T-helper 2 cell treated with Interferon-gamma antibody and Interleukin-4, amounts not matched to agents 5 μg/mL and 100 μg/mL, for 36 hours (primary cell): ENCODE measurements around the gene IPO5.

Experiments used
- DNase-seq: peaks from one replicate; pipeline ENCODE4 v3.0.0; 2021; ENCODE audit warnings: low spot score
- H3K27ac Mint-ChIP-seq: one replicate; pipeline ENCODE4 v1.8.0; 2021; ENCODE audit warnings: mild to moderate bottlenecking, mixed read lengths
- H3K27me3 Mint-ChIP-seq: one replicate; pipeline ENCODE4 v1.8.0; 2021; ENCODE audit warnings: low read depth, mixed read lengths
- H3K36me3 Mint-ChIP-seq: one replicate; pipeline ENCODE4 v1.8.0; 2021; ENCODE audit warnings: low read depth, mixed read lengths
- H3K4me1 Mint-ChIP-seq: one replicate; pipeline ENCODE4 v1.8.0; 2021; ENCODE audit warnings: low read depth, mixed read lengths
- H3K4me3 Mint-ChIP-seq: one replicate; pipeline ENCODE4 v1.8.0; 2022; ENCODE audit warnings: mild to moderate bottlenecking, moderate library complexity, mixed read lengths
- H3K9me3 Mint-ChIP-seq: one replicate; pipeline ENCODE4 v1.8.0; 2021; ENCODE audit warnings: mixed read lengths

Gene IPO5

GRCh38 chr13:98069985-98070384, 116.5 kb downstream of the IPO5 start:
- no peak overlapping the region for H3K27ac Mint-ChIP-seq
- H3K36me3 Mint-ChIP-seq: no peaks in the 10 kb centered on the region
- no peaks in the 10 kb centered on the region for H3K4me1 Mint-ChIP-seq
- no peaks in the 10 kb centered on the region for H3K27me3 Mint-ChIP-seq
- DNase-seq: no peak
- H3K9me3 Mint-ChIP-seq: no peaks in the 10 kb centered on the region
- no peak overlapping the region for H3K4me3 Mint-ChIP-seq

GRCh38 chr13:98071316-98071715, 117.8 kb downstream of the IPO5 start:
- no peaks in the 10 kb centered on the region for H3K4me1 Mint-ChIP-seq
- no peak overlapping the region for H3K27ac Mint-ChIP-seq

GRCh38 chr13:98072476-98072875, 119.0 kb downstream of the IPO5 start:
- no peaks in the 10 kb centered on the region for H3K36me3 Mint-ChIP-seq
- no peaks in the 10 kb centered on the region for H3K27me3 Mint-ChIP-seq
- no peaks in the 10 kb centered on the region for H3K9me3 Mint-ChIP-seq
- no peaks in the 10 kb centered on the region for H3K4me1 Mint-ChIP-seq
- no peak overlapping the region for H3K27ac Mint-ChIP-seq
- DNase-seq: no peak
- H3K4me3 Mint-ChIP-seq: no peak overlapping the region

More at GRCh38 chr13:98071316-98071715, 117.8 kb downstream of the IPO5 start:
- no peak for DNase-seq
- Mint-ChIP-seq H3K36me3 (no peaks in the 10 kb centered on the region), H3K4me3 (no peak overlapping the region), H3K9me3 (no peaks in the 10 kb centered on the region), H3K27me3 (no peaks in the 10 kb centered on the region)
